ENCODE data around the gene CDK3.

CDK3 gene

DNA sequence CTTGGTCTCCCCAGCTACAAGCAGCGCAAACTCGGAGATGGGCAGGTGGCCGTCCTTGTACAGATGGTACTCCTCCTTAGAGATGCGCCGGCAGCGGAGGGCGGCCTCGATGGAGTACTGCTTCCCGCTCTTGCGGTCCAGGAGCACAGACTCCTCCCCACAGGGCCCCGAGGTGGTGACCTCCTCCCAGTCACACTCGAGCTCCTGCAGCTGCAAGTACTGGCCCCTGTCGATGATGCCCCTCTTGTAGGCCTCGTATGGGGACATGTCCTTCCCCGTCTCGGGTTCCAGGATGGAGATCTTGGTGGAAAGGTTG is 7.2 kb downstream of the CDK3 start:
- H3K9me3 ChIP-seq (ENCODE audit: low read length), result no peaks in the 10 kb centered on the region
- no peak overlapping the region for H2AFZ ChIP-seq (ENCODE audit: low read length)
- TF ChIP-seq, protein P1, sequence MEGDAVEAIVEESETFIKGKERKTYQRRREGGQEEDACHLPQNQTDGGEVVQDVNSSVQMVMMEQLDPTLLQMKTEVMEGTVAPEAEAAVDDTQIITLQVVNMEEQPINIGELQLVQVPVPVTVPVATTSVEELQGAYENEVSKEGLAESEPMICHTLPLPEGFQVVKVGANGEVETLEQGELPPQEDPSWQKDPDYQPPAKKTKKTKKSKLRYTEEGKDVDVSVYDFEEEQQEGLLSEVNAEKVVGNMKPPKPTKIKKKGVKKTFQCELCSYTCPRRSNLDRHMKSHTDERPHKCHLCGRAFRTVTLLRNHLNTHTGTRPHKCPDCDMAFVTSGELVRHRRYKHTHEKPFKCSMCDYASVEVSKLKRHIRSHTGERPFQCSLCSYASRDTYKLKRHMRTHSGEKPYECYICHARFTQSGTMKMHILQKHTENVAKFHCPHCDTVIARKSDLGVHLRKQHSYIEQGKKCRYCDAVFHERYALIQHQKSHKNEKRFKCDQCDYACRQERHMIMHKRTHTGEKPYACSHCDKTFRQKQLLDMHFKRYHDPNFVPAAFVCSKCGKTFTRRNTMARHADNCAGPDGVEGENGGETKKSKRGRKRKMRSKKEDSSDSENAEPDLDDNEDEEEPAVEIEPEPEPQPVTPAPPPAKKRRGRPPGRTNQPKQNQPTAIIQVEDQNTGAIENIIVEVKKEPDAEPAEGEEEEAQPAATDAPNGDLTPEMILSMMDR (IDR thresholded peaks at IDR 0.05; ENCODE audit: low read length), result no peak
- TF ChIP-seq EZH2 (IDR thresholded peaks at IDR 0.05; ENCODE audit: borderline replicate concordance, low read length), result no peak
- no peaks in the 10 kb centered on the region for H3K79me2 ChIP-seq (ENCODE audit: insufficient read depth, low read length)
- H3F3A ChIP-seq (ENCODE audit: insufficient read depth, low read length), result no peaks in the 10 kb centered on the region
- H3K36me3 ChIP-seq (ENCODE audit: insufficient read depth, low read length), result no peaks in the 10 kb centered on the region
- no peak overlapping the region for H3K9ac ChIP-seq (ENCODE audit: low read length)
- no peaks in the 10 kb centered on the region for H4K20me1 ChIP-seq (ENCODE audit: insufficient read depth, low read length)
- peaks cover 8% of the 10 kb centered on the region; the same call in 1 of the 2 replicates for H3K27me3 ChIP-seq (ENCODE audit: insufficient read depth, low read length)
- H3K4me3 ChIP-seq (ENCODE audit: low read depth, low read length, poor library complexity, severe bottlenecking), result no peak overlapping the region
- no peaks in the 10 kb centered on the region for H3K9me2 ChIP-seq (ENCODE audit: low read depth, low read length)
- H3K27ac ChIP-seq (ENCODE audit: low read depth, low read length, poor library complexity, severe bottlenecking), result no peak overlapping the region
- no peaks in the 10 kb centered on the region for H3K4me1 ChIP-seq (ENCODE audit: insufficient read depth, low read length, severe bottlenecking)
- no peak overlapping the region for H3K4me2 ChIP-seq (ENCODE audit: low read length)

DNA sequence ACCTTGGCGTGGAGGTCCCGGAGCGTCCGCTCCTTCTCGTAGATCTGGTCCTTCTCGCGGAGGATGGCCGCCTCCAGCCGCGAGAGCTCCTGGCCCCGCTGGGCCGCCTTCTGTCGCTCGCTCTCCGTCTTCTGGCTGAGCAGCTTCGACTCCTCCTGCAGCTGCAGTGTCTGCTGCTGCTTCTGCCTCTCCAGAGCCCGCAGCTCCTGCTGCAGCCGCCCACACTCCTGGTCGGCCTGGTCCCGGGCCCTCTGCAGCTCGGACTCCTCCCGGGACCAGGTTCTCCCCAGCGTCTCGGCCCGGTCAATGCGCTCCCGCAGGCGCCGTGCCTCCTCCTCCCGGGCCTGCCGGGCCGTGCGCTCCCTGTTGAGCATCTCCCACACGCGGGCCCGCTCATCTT is 7.6 kb downstream of the CDK3 start:
- H3K79me2 ChIP-seq (ENCODE audit: insufficient read depth, low read length), result no peaks in the 10 kb centered on the region
- no peaks in the 10 kb centered on the region for H3K36me3 ChIP-seq (ENCODE audit: insufficient read depth, low read length)
- TF ChIP-seq, protein P1 (IDR thresholded peaks at IDR 0.05; ENCODE audit: low read length), result no peak
- no peak for TF ChIP-seq EZH2 (IDR thresholded peaks at IDR 0.05; ENCODE audit: borderline replicate concordance, low read length)
- no peaks in the 10 kb centered on the region for H3K4me1 ChIP-seq (ENCODE audit: insufficient read depth, low read length, severe bottlenecking)
- no peaks in the 10 kb centered on the region for H4K20me1 ChIP-seq (ENCODE audit: insufficient read depth, low read length)
- no peaks in the 10 kb centered on the region for H3K9me3 ChIP-seq (ENCODE audit: low read length)
- peaks cover 8% of the 10 kb centered on the region; the same call in 1 of the 2 replicates for H3K27me3 ChIP-seq (ENCODE audit: insufficient read depth, low read length)
- no peak overlapping the region for H2AFZ ChIP-seq (ENCODE audit: low read length)
- H3K4me3 ChIP-seq (ENCODE audit: low read depth, low read length, poor library complexity, severe bottlenecking), result no peak overlapping the region
- no peaks in the 10 kb centered on the region for H3F3A ChIP-seq (ENCODE audit: insufficient read depth, low read length)
- no peak overlapping the region for H3K9ac ChIP-seq (ENCODE audit: low read length)
- no peak overlapping the region for H3K4me2 ChIP-seq (ENCODE audit: low read length)
- no peak overlapping the region for H3K27ac ChIP-seq (ENCODE audit: low read depth, low read length, poor library complexity, severe bottlenecking)
- no peaks in the 10 kb centered on the region for H3K9me2 ChIP-seq (ENCODE audit: low read depth, low read length)

DNA sequence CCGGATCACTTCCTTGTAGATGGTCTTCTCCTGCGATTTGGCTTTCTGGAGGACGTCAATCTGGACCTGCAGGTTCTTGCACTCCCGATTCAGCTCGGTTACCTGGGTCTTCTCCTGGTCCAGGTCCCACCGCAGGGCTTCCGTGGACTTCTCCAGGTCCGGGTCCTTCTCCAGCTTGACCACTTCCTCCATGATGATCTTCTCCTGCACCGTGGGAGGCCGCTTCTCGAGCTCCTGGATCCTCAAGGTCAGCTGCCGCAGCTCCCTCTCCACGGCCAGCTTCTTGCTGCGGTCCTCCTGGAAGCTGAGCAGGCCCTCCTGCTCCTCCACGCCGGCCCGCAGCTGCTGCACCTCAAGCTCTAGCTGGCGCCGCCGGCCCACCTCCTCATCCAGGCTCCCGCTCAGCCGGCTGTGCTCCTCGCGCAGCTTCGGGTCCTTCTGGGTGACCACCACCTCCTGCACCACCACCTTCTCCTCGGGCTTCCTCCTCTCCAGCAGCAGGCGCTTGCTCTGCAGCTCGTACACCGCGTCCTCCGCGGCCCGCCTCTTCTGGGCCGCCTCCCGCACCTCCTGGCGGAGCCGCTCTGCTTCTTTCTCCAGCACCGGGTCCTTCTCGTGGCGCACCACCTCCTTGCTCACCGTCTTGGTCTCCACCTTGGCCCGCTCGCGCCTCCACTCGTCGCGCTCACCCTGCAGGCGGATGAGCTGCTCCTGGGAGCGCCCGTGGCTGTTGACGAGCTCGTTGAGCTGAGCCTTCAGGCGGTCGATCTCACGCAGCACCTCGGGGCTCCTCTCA is 8.2 kb downstream of the CDK3 start:
- peaks cover 8% of the 10 kb centered on the region; the same call in 1 of the 2 replicates for H3K27me3 ChIP-seq (ENCODE audit: insufficient read depth, low read length)
- no peak overlapping the region for H3K9ac ChIP-seq (ENCODE audit: low read length)
- TF ChIP-seq, protein P1 (IDR thresholded peaks at IDR 0.05; ENCODE audit: low read length), result no peak
- TF ChIP-seq EZH2 (IDR thresholded peaks at IDR 0.05; ENCODE audit: borderline replicate concordance, low read length), result no peak
- no peaks in the 10 kb centered on the region for H3F3A ChIP-seq (ENCODE audit: insufficient read depth, low read length)
- H4K20me1 ChIP-seq (ENCODE audit: insufficient read depth, low read length), result no peaks in the 10 kb centered on the region
- no peaks in the 10 kb centered on the region for H3K36me3 ChIP-seq (ENCODE audit: insufficient read depth, low read length)
- no peak overlapping the region for H2AFZ ChIP-seq (ENCODE audit: low read length)
- H3K9me3 ChIP-seq (ENCODE audit: low read length), result no peaks in the 10 kb centered on the region
- H3K9me2 ChIP-seq (ENCODE audit: low read depth, low read length), result no peaks in the 10 kb centered on the region
- no peak overlapping the region for H3K4me2 ChIP-seq (ENCODE audit: low read length)
- no peaks in the 10 kb centered on the region for H3K4me1 ChIP-seq (ENCODE audit: insufficient read depth, low read length, severe bottlenecking)
- H3K27ac ChIP-seq (ENCODE audit: low read depth, low read length, poor library complexity, severe bottlenecking), result no peak overlapping the region
- H3K79me2 ChIP-seq (ENCODE audit: insufficient read depth, low read length), result no peaks in the 10 kb centered on the region
- H3K4me3 ChIP-seq (ENCODE audit: low read depth, low read length, poor library complexity, severe bottlenecking), result no peak overlapping the region
